Caco-2 (cell line): ENCODE data around the gene ADM2. TPM values are rescaled to one million over a fixed set of nuclear protein-coding genes. Genes with fewer than 3 reads are reported as not detected.

Source experiments
- BruUV-seq: library from RNA; stranded (reverse); fragments of 400-500 nt; replicated peaks from 2 replicates; lab custom pipeline; 2021; lab: Mats Ljungman, UMichigan
- CTCF ChIA-PET: fragments of 300-600 bp; sonication (Branson Sonifier 250); formaldehyde crosslinking; loops from one replicate; lab custom pipeline; 2022; ENCODE audit warnings: antibody characterized with exemption; lab: Charles Lee
- POLR2A ChIA-PET: fragments of 300-600 bp; sonication (Branson Sonifier 250); formaldehyde crosslinking; loops from one replicate; lab custom pipeline; 2022; ENCODE audit warnings: antibody characterized with exemption; lab: Charles Lee
- DNase-seq, 2 experiments: peaks; one replicate each; pipeline versions ENCODE4 v3.0.0 to v3.0.0-alpha.2; 2020 to 2022
- H3K27me3 ChIP-seq: replicated peaks from 2 replicates; pipeline ENCODE4 v1.6.0; 2011; ENCODE audit warnings: low read length; ENCODE audit not compliant: control insufficient read depth, insufficient read depth
- H3K36me3 ChIP-seq: 2 replicates; pipeline ENCODE4 v1.5.1; 2011; ENCODE audit warnings: low read length; ENCODE audit not compliant: control insufficient read depth, insufficient read depth
- H3K4me1 ChIP-seq: fragments of 250-450 bp; sonication (Bioruptor Pico); 2 replicates; pipeline ENCODE4 v1.5.1; 2020; ENCODE audit warnings: mild to moderate bottlenecking
- H3K4me3 ChIP-seq: 2 replicates; pipeline ENCODE4 v1.5.1; 2011; ENCODE audit warnings: low read depth, mild to moderate bottlenecking, control low read depth, low read length
- H3K9me3 ChIP-seq: fragments of 250-450 bp; sonication (Bioruptor Pico); 2 replicates; pipeline ENCODE4 v1.5.1; 2020; ENCODE audit warnings: mild to moderate bottlenecking, moderate library complexity
- H3K27ac Mint-ChIP-seq: one replicate; pipeline ENCODE4 v1.8.0; 2022; ENCODE audit warnings: mixed read lengths; ENCODE audit not compliant: unreplicated experiment
- H3K27me3 Mint-ChIP-seq: one replicate; pipeline ENCODE4 v1.8.0; 2022; ENCODE audit warnings: mixed read lengths; ENCODE audit not compliant: insufficient read depth, unreplicated experiment
- H3K36me3 Mint-ChIP-seq: one replicate; pipeline ENCODE4 v1.8.0; 2022; ENCODE audit warnings: mild to moderate bottlenecking, mixed read lengths; ENCODE audit not compliant: insufficient read depth, unreplicated experiment
- H3K4me1 Mint-ChIP-seq: one replicate; pipeline ENCODE4 v1.8.0; 2022; ENCODE audit warnings: low read depth, mixed read lengths; ENCODE audit not compliant: unreplicated experiment
- H3K4me3 Mint-ChIP-seq: one replicate; pipeline ENCODE4 v1.8.0; 2022; ENCODE audit warnings: mild to moderate bottlenecking, moderate library complexity, mixed read lengths; ENCODE audit not compliant: unreplicated experiment
- H3K9me3 Mint-ChIP-seq: one replicate; pipeline ENCODE4 v1.8.0; 2022; ENCODE audit warnings: mixed read lengths; ENCODE audit not compliant: unreplicated experiment
- intact Hi-C: fragments of 100-400 bp; cut with micrococcal nuclease; formaldehyde crosslinking; loops from one replicate; pipeline ENCODE4 v1.10.0; 2022; ENCODE audit not compliant: unreplicated experiment
- total RNA-seq: library from RNA; stranded (reverse); gene quantifications from 2 replicates; pipeline ENCODE4 v1.2.3, GENCODE V29; 2022
- TF ChIP-seq, protein P1 (sequence below), 2 experiments: fragments of 200-600 bp in 1 of 2; IDR thresholded peaks; 1 replicate in 1 of 2; 2 replicates in 1 of 2; pipeline versions ENCODE4 v1.5.1 to v1.8.0; 2011 to 2022; ENCODE audit warnings: antibody characterized with exemption in 1 of 2, control low read depth in 1 of 2, inconsistent platforms in 1 of 2, low read depth in 1 of 2, low read length in 1 of 2, mild to moderate bottlenecking in 1 of 2, moderate library complexity in 1 of 2; ENCODE audit not compliant: insufficient read depth in 1 of 2, severe bottlenecking in 1 of 2, unreplicated experiment in 1 of 2

ADM2 gene
- total RNA-seq, 1 experiment from 2014 or later: 30.5 TPM

DNA sequence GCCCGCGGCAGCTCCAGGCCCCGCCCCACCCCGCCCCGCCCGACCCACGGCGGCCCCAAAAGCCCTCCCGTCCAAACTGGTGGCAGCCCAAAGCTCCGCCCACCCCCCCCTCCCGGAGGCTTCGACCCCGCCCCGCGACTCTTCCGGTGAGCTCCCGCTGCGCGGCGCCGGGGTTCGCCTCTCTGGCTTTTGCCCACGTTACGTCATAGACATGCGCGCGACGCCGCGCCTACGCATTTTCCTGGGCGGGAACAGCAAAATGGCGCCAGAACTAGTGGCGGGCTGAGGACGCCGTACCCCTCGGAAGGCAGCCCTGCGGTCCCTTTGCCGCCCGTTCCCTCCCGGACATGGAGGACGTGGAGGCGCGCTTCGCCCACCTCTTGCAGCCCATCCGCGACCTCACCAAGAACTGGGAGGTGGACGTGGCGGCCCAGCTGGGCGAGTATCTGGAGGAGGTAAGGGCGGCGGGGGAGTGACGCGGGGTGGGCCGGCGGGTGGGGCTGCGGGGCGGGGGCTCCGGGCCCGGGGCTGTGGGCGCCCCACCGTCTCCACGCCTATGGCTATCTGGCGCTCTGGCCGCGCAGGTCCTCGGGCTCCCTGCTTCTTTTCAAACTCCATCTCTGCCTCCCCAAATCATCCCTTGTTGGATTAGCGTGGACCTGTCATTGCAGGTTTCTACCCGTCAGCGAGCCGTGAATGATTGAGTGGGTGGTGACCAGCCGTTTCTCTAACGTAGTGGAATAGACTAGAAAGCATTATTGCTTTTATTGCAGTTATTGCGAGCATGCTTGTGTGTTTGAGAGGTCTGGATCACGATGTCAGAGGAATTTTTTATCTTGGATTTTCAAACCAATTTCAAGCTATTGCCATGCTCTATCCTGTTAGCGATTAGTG, 26.9 kb downstream of the ADM2 start, which contains the start of gene NCAPH2:
TSS of gene NCAPH2 (plus strand) at position 234 of the 894 bp plus-strand sequence. CDS start at position 348, 114 bp downstream.
- Mint-ChIP-seq H3K4me3 (peak within 1 kb of the TSS; percentile 93), H3K36me3 (peaks cover 38% of the 10 kb centered on the region), H3K4me1 (peaks cover 11% of the 10 kb centered on the region), H3K9me3 (no peaks in the 10 kb centered on the region), H3K27ac (peak within 1 kb of the TSS; percentile 90), H3K27me3 (no peaks in the 10 kb centered on the region)
- no peaks in the 10 kb centered on the region; the same call in 1 of the 2 replicates for H3K36me3 ChIP-seq
- peak within 1 kb of the TSS; percentile 91 for H3K4me3 ChIP-seq
- POLR2A ChIA-PET: interaction anchor here (0.5 to 2.6 kb wide), 17 partner anchors 11 to 261 kb away, joined by 3 to 71 read pairs (median 3); partner anchors contain the start of genes ARSA, CHKB, MIOX and SCO2
- intact Hi-C loops: loop anchor here (10.0 kb wide), 1 partner anchor 113 kb away; no protein-coding TSS in a partner anchor
- CTCF ChIA-PET: interaction anchor here (0.6 to 2.3 kb wide), 10 partner anchors 10 to 214 kb away, joined by 3 to 32 read pairs (median 4); partner anchors contain the start of genes SCO2 and SYCE3
- TF ChIP-seq, protein P1, sequence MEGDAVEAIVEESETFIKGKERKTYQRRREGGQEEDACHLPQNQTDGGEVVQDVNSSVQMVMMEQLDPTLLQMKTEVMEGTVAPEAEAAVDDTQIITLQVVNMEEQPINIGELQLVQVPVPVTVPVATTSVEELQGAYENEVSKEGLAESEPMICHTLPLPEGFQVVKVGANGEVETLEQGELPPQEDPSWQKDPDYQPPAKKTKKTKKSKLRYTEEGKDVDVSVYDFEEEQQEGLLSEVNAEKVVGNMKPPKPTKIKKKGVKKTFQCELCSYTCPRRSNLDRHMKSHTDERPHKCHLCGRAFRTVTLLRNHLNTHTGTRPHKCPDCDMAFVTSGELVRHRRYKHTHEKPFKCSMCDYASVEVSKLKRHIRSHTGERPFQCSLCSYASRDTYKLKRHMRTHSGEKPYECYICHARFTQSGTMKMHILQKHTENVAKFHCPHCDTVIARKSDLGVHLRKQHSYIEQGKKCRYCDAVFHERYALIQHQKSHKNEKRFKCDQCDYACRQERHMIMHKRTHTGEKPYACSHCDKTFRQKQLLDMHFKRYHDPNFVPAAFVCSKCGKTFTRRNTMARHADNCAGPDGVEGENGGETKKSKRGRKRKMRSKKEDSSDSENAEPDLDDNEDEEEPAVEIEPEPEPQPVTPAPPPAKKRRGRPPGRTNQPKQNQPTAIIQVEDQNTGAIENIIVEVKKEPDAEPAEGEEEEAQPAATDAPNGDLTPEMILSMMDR (IDR thresholded peaks at IDR 0.05; ENCODE audit: insufficient read depth in 1 of 2, low read depth in 1 of 2, low read length in 1 of 2, severe bottlenecking in 1 of 2, unreplicated experiment in 1 of 2): no peak
- H3K9me3 ChIP-seq: no peaks in the 10 kb centered on the region
- DNase-seq: peak; percentile 95 to 96
- no TSS peak for BruUV-seq
- peaks cover 5% of the 10 kb centered on the region; the same call in 1 of the 2 replicates for H3K4me1 ChIP-seq
- H3K27me3 ChIP-seq: no peaks in the 10 kb centered on the region

DNA sequence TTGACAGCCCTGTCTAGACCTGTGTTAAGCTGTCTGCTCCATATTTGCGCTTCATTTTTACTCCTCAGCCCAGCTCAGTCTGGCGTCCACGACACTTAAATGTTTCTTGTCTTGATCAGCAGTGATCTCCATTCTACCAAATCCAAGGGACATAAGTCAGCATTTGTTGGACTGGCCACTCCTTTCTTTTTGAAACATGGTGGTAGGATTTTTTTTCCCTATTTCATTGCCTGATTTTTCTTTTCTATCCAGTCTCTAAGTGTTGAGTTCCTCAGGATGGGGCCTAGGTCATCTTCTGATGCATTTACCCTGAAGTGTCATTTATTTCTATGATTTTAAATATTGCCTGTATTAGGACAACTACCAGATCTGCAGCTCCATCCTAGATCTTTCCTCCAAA, 27.6 kb downstream of the ADM2 start:
- Histone ChIP-seq H3K4me3 (peak overlapping the region; percentile 64), H3K4me1 (peaks cover 5% of the 10 kb centered on the region; the same call in 1 of the 2 replicates)
- BruUV-seq: TSS peak; percentile 64

More for the DNA sequence above, 27.6 kb downstream of the ADM2 start:
- Histone ChIP-seq H3K9me3 (no peaks in the 10 kb centered on the region), H3K36me3 (no peaks in the 10 kb centered on the region; the same call in 1 of the 2 replicates), H3K27me3 (no peaks in the 10 kb centered on the region)
- Mint-ChIP-seq H3K9me3 (no peaks in the 10 kb centered on the region), H3K27ac (peak overlapping the region; percentile 90), H3K4me3 (peak overlapping the region; percentile 78), H3K27me3 (no peaks in the 10 kb centered on the region), H3K36me3 (peaks cover 43% of the 10 kb centered on the region), H3K4me1 (peaks cover 11% of the 10 kb centered on the region)
- CTCF ChIA-PET: interaction anchor here (1.6 to 2.3 kb wide), 2 partner anchors 16 to 19 kb away, joined by 3 to 32 read pairs; partner anchors contain the start of gene SCO2
- TF ChIP-seq, protein P1 (IDR thresholded peaks at IDR 0.05; ENCODE audit: insufficient read depth in 1 of 2, low read depth in 1 of 2, low read length in 1 of 2, severe bottlenecking in 1 of 2, unreplicated experiment in 1 of 2): no peak
- intact Hi-C loops: loop anchor here (10.0 kb wide), 1 partner anchor 114 kb away; no protein-coding TSS in a partner anchor
- DNase-seq: no peak
- POLR2A ChIA-PET: interaction anchor here (1.4 to 2.6 kb wide), 3 partner anchors 11 to 54 kb away, joined by 11 to 71 read pairs (median 14); partner anchors contain the start of genes SCO2 and SYCE3
